Endothelial cell (in vitro differentiated cells): ENCODE data around the gene WWC1. TPM values are rescaled to one million over a fixed set of nuclear protein-coding genes. Genes with fewer than 3 reads are reported as not detected.

ENCODE experiments used
- DNase-seq: peaks from one replicate; pipeline ENCODE4 v3.0.0; 2021; ENCODE audit warnings: low spot score
- H3K27ac Mint-ChIP-seq: one replicate; pipeline ENCODE4 v1.8.0; 2021; ENCODE audit warnings: mixed read lengths, inconsistent platforms; ENCODE audit not compliant: unreplicated experiment
- H3K27me3 Mint-ChIP-seq: one replicate; pipeline ENCODE4 v1.8.0; 2021; ENCODE audit warnings: mild to moderate bottlenecking, moderate library complexity, mixed read lengths, inconsistent platforms; ENCODE audit not compliant: unreplicated experiment
- H3K36me3 Mint-ChIP-seq: one replicate; pipeline ENCODE4 v1.8.0; 2021; ENCODE audit warnings: mild to moderate bottlenecking, low read depth, mixed read lengths, inconsistent platforms; ENCODE audit not compliant: unreplicated experiment
- H3K4me1 Mint-ChIP-seq: one replicate; pipeline ENCODE4 v1.8.0; 2021; ENCODE audit warnings: mild to moderate bottlenecking, mixed read lengths, inconsistent platforms; ENCODE audit not compliant: unreplicated experiment
- H3K4me3 Mint-ChIP-seq: one replicate; pipeline ENCODE4 v1.8.0; 2021; ENCODE audit warnings: mild to moderate bottlenecking, mixed read lengths, inconsistent platforms; ENCODE audit not compliant: unreplicated experiment
- H3K9me3 Mint-ChIP-seq: one replicate; pipeline ENCODE4 v1.8.0; 2021; ENCODE audit warnings: mixed read lengths, inconsistent platforms; ENCODE audit not compliant: unreplicated experiment
- total RNA-seq: library from RNA; stranded (reverse); fragmentation: NEBNext Ultra II Directional; extraction: Animal tissue kit (Norgen Biotek cat#: 25700); gene quantifications from one replicate; pipeline ENCODE4 v1.2.1, GENCODE V29; 2021; ENCODE audit not compliant: unreplicated experiment
- TF ChIP-seq, protein P1 (sequence below): fragments of 200-600 bp; sonication (generic); IDR thresholded peaks from one replicate; pipeline ENCODE4 v1.5.0; 2021; ENCODE audit warnings: antibody characterized with exemption; ENCODE audit not compliant: unreplicated experiment

WWC1 gene
- total RNA-seq, 1 donor from 2014 or later = 1.1 TPM

DNA sequence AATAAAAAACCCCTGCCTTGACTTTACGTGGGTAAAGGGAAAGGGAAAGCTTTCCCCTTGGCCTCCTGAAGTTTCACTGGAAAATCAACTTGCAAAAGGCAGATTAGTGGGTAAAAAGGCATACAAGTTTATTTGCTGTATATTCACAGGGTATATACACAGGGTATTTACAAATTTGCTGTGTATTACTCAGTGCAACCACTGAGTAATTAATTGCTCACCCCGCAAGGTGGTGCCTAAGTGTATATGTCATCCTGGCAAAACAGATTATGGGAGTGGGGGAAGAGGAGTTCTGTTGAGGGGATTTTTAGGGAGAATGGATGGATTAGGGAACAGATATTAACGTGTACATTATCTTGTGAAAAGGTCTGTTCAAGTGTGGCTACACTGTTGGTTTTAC lies 187.7 kb downstream of the WWC1 start:
- Mint-ChIP-seq H3K9me3 (no peaks in the 10 kb centered on the region), H3K4me1 (no peaks in the 10 kb centered on the region), H3K36me3 (no peaks in the 10 kb centered on the region), H3K27ac (no peak overlapping the region), H3K27me3 (no peaks in the 10 kb centered on the region), H3K4me3 (no peak overlapping the region)
- TF ChIP-seq, protein P1, sequence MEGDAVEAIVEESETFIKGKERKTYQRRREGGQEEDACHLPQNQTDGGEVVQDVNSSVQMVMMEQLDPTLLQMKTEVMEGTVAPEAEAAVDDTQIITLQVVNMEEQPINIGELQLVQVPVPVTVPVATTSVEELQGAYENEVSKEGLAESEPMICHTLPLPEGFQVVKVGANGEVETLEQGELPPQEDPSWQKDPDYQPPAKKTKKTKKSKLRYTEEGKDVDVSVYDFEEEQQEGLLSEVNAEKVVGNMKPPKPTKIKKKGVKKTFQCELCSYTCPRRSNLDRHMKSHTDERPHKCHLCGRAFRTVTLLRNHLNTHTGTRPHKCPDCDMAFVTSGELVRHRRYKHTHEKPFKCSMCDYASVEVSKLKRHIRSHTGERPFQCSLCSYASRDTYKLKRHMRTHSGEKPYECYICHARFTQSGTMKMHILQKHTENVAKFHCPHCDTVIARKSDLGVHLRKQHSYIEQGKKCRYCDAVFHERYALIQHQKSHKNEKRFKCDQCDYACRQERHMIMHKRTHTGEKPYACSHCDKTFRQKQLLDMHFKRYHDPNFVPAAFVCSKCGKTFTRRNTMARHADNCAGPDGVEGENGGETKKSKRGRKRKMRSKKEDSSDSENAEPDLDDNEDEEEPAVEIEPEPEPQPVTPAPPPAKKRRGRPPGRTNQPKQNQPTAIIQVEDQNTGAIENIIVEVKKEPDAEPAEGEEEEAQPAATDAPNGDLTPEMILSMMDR = no peak
- no peak for DNase-seq

DNA sequence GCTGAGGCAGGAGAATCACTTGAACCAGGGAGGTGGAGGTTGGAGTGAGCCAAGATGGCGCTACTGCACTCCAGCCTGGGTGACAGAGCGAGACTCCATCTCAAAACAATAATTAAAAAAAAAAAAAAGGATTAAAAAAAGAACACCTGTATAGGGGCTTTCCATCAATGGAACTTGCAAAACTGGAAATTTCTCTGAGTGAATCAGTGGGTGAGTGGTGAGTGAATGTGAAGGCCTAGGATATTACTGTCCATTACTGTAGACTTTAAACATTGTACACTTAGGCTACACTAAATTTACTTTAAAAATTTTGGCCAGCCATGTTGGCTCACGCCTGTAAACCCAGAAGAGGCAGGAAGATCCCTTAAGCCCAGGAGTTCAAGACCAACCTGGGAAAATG lies 189.2 kb downstream of the WWC1 start:
- H3K9me3 Mint-ChIP-seq = no peaks in the 10 kb centered on the region
- no peak overlapping the region for H3K4me3 Mint-ChIP-seq
- no peak overlapping the region for H3K27ac Mint-ChIP-seq
- TF ChIP-seq, protein P1 = no peak
- no peak for DNase-seq
- no peaks in the 10 kb centered on the region for H3K27me3 Mint-ChIP-seq
- no peaks in the 10 kb centered on the region for H3K4me1 Mint-ChIP-seq
- no peaks in the 10 kb centered on the region for H3K36me3 Mint-ChIP-seq

DNA sequence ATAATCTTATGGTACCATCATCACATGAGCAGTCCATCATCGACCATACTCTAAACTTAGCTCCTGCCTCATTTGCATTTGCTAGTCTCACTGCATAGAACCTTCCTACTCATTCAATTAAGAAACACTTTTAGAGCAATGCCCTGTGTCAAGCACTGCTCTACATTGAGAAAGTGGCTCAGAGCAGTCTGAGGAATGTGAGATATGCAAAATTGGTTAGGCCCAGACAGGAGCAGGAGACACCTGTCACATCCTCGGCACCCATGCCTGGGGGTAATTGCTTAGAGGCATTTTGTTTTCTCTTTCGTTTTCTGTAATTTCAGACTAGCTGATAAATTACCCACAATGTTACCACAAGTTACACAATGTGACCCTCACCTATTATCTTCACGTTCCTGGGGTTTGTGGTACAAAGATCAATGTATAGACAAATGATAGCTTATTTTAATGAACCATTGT lies 189.9 kb downstream of the WWC1 start:
- H3K9me3 Mint-ChIP-seq = no peaks in the 10 kb centered on the region
- peaks cover 4% of the 10 kb centered on the region for H3K4me1 Mint-ChIP-seq
- TF ChIP-seq, protein P1 = no peak
- DNase-seq = no peak
- no peaks in the 10 kb centered on the region for H3K27me3 Mint-ChIP-seq
- no peak overlapping the region for H3K27ac Mint-ChIP-seq
- H3K4me3 Mint-ChIP-seq = no peak overlapping the region
- H3K36me3 Mint-ChIP-seq = peaks cover 4% of the 10 kb centered on the region

DNA sequence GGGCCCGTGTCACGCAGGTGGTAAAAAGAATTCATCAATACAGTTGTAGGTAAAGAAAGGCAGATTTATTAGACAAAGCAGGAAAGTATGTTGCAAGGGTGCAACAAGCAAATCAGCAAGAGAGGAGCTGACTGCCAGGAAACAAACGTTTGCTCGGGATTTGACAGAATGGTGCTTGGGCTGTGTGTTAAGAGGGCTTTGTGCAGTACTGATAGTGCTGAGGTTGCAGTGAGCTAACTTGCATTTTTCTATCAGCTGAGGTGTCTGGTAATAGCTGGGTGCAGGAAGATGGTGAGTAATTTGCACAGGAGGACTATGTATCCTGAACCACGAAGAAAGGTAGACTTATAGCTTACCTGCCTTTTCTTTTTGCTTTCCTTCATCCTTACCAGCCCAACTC lies 190.9 kb downstream of the WWC1 start:
- Mint-ChIP-seq H3K36me3 (peaks cover 4% of the 10 kb centered on the region), H3K9me3 (no peaks in the 10 kb centered on the region), H3K4me1 (peaks cover 10% of the 10 kb centered on the region), H3K27ac (no peak overlapping the region), H3K4me3 (no peak overlapping the region), H3K27me3 (no peaks in the 10 kb centered on the region)
- TF ChIP-seq, protein P1 = no peak
- DNase-seq = no peak

DNA sequence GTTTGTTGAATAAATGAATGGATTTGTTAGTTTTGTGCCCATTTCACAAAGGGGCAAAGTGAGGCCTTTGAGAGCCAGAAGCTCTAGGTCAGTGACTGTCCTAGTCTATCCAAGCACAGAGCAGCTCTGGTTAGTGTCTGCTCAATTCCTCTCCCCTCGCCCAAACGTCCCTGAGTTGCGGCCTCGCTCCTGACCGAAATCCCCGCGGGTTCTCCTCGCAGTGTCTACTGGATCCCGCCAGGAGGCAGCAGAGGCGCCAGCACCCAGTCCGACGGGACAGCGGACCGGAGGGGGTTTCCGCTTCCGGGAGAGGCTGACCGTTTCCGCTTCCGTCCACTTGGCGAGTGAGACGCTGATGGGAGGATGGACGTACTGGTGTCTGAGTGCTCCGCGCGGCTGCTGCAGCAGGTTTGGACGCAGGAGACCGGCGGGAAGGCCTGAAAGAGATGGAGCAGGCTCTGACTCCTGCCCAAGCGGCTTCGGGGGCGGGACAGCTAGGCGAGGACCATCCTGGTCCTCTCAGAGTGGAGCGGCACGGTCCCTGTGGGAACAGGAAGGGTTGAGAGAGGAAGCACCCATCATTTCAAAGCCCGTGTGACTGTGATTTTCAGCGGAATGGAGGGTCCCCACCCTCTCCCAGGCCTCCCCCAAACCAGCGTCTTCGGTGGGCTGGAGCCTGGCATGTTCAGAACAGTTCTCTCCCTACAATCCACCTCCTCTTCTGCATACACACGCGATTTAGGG lies 194.9 kb downstream of the WWC1 start, which contains the start of gene RARS1:
Gene RARS1 (plus strand): TSS at position 336 of the 744 bp plus-strand sequence. CDS start 28 bp downstream, at position 364.
- peak; percentile 96 for DNase-seq
- peaks cover 12% of the 10 kb centered on the region for H3K36me3 Mint-ChIP-seq
- no peaks in the 10 kb centered on the region for H3K9me3 Mint-ChIP-seq
- peaks cover 12% of the 10 kb centered on the region for H3K4me1 Mint-ChIP-seq
- TF ChIP-seq, protein P1 = peak; percentile 87
- peak within 1 kb of the TSS; percentile 92 for H3K27ac Mint-ChIP-seq
- peak within 1 kb of the TSS; percentile 99 for H3K4me3 Mint-ChIP-seq
- no peaks in the 10 kb centered on the region for H3K27me3 Mint-ChIP-seq
